Fibroblast of the aortic adventitia (primary cell): ENCODE results near the gene MLH3. TPM values are rescaled to one million over a fixed set of nuclear protein-coding genes. Genes with fewer than 3 reads are reported as not detected.
A peak's percentile ranks its signal among the peaks of the same experiment; 100 is the strongest.

Experiments
- DNase-seq: peaks from one replicate; pipeline ENCODE4 v3.0.0-alpha.2; 2010; ENCODE audit warnings: low read depth
- H3K4me3 ChIP-seq: 2 replicates; pipeline ENCODE4 v1.5.1; 2011; ENCODE audit warnings: low read depth, mild to moderate bottlenecking, control low read depth, low read length, moderate library complexity
- CTCF ChIP-seq: IDR thresholded peaks from 2 replicates; pipeline ENCODE4 v1.5.1; 2011; ENCODE audit warnings: mild to moderate bottlenecking, low read length, control low read depth, inconsistent platforms; ENCODE audit not compliant: insufficient read depth
- total RNA-seq: library from RNA; depleted of rRNA; stranded (reverse); fragments of >200 nt; gene quantifications from 2 replicates; pipeline ENCODE4 v1.2.3, GENCODE V29; 2012; ENCODE audit warnings: low replicate concordance

Gene MLH3
- total RNA-seq, 1 donor = 27.2 TPM

GRCh38 chr14:74980398-74980730 lies 70.9 kb downstream of the MLH3 start:
- H3K4me3 ChIP-seq = no peak overlapping the region
- TF ChIP-seq CTCF = no peak
- DNase-seq = no peak

DNA sequence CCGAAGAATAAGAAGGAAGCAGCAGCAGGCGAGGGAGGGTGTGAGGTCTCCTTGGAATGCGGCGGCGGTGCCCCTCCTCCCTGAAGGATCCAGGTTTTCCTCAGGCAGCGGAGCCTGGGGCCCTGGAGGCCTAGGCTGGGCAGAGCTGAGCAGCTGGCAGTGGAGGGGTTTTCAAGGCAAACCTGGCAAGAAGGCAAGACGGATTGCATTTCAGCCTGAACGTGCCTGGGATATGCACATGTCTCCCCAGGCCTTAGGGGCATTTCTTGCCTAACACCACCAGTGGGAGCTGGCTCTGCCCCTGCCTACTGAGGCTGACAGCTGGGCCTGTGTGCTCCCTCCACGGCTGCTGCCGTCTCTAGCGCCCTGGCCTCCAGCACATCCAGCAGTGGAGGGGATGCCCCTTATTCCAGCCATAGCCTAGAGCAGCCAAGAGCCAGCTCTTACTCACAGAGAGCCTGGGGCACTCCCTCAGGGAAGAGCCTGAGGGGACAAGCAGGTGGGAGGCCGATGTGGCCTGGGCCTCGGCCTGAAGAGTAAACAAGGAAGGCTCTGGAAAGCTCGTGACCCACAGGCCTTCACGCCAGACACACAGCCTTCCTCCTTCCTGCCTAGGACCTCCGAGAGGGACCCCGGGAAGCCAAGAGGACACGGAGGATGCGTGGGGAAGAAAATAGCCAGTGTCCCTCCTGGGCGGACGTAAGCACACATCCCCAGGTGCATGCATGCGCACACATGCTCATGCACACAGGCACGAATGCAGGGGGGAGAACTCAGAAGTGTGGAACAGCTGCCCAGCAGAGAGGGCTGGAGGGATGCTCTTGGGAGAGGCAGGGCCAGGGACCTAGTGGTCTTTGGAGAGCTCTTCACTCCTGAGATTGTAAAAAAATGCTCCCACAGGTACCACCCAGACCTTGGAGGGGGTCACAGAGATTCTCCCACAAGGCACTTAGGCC lies 71.5 kb downstream of the MLH3 start:
- no peak overlapping the region for H3K4me3 ChIP-seq
- no peak for TF ChIP-seq CTCF
- peak; percentile 33 for DNase-seq

GRCh38 chr14:74979029-74979428 lies 72.2 kb downstream of the MLH3 start:
- no peak for DNase-seq
- H3K4me3 ChIP-seq = no peak overlapping the region
- no peak for TF ChIP-seq CTCF

DNA sequence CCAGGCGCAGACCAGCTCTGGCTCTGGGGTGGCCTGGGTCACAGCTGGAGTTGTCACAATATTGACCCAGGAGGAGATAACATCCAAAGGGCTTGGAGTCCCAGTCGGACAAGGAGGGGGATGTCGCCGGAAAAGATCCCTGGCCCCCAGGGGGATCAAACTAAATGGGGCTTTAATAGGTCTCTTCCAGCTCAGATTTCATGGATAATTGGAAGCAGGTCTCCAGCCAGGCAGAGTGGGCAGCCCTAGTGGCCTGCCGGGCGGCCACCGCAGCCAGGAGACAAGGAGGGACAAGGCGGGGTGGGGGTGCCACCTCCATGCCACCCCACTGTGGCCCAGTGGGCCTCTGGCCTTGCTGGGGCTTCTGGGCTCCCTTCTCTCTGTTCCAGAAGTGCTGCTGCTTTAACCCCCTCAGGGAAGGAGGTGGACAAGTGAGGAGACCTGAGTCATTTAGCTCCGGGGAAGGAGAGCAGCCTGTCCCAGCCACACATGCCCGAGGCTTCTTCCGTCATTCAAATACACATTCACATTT lies 72.8 kb downstream of the MLH3 start:
- no peak for TF ChIP-seq CTCF
- H3K4me3 ChIP-seq = no peak overlapping the region
- no peak for DNase-seq

DNA sequence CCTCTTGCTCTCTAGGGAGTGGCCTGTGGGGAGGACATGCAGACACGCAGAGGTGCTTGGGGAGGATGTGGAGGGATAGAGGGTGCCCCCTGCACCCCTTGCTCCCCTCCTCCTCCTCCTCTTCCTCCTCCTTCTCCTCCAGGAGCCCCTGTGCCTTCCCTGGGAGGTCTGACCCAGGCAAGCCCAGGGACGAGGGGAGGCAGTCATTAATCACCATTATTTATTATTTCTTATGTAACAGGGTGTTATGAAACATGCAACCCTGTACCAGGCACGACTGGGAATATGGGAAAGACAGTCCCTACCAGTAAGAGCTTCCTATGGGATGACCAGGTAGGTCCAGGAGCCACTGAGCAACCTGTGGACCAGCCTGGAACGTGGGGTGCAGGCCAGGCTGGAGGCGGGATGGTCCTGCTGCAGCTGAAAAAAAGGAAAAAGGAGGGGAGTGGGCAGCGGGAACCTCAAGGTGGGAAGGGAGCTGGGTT lies 73.3 kb downstream of the MLH3 start:
- no peak overlapping the region for H3K4me3 ChIP-seq
- no peak for TF ChIP-seq CTCF
- DNase-seq = no peak

GRCh38 chr14:74977164-74977900 lies 73.9 kb downstream of the MLH3 start:
- DNase-seq = no peak
- TF ChIP-seq CTCF = no peak
- no peak overlapping the region for H3K4me3 ChIP-seq
